Measurements from ENCODE around the gene SLC4A2.
"Not testable (repeated sequence)": the region's sequence is repeated elsewhere in the genome, so short reads cannot be mapped to it uniquely, and the experiment has no call there.

SLC4A2 gene

DNA sequence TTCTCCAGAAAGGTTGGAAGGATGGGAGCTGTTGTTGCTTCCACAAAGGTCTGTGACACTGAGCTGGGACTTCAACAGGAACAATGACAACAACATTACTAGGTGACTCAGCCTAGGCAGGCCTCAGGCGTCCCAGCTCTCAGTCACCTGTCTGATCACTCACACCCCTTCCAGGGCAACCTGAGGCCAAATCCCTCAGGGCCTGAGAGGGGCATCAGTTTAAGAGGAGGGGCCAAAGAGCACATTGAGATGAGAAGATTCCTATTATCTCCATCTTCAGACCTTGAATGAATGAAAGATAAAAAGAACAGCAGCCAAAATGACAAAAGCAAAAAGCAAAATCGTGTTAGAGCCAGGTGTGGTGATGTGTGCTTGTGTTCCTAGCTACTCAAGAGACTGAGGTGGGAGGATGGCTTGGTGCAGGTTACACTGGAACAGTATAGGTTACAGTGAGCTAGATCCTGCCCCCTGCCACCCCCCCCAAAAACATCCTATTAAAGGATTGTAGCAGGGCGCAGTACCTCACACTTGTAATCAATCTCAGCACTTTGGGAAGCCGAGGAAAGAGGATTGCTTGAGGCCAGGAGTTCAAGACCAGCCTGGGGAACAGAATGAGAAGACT, 34.8 kb upstream of the SLC4A2 start, which contains the start of gene ATG9B:
ATG9B (minus strand) TSS at position 60 of the 622 bp plus-strand sequence. CDS start 71 bp downstream, outside the sequence.
- no peak for DNase-seq

DNA sequence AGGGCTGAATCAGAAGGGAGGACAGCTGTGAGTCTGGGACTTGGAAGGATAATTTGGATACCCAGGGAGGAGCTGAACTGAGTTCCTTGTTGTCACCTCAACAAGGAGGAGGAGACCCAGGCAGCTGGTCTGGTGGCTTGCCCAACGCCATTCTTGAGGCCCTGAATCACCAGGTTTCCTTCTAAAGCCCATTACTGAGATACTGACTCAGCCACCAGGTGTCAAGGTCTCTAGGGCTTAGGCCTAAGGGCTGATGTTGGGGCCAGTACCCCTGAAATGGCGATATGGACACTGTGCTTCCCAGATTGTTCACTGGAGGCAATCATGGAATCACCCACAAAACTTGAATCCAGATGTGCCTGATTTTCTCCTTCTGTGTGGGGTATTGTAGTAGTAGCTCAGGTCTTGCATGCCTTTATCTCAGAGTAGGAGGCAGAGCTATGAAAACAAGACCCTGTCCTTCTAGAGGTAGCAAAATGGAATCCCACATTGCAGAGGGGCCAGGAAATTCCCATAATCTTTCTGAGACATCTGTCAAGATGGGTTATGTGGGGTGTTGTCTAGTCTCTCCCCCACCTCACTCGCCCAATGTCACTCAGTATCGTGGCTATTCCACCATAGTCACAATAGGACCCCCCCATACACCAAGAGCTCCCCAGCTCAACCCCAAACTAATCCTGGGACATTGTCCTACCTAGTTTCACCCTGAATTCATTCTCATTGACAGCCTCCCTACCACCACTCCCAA, 33.3 kb upstream of the SLC4A2 start:
- DNase-seq: no peak

DNA sequence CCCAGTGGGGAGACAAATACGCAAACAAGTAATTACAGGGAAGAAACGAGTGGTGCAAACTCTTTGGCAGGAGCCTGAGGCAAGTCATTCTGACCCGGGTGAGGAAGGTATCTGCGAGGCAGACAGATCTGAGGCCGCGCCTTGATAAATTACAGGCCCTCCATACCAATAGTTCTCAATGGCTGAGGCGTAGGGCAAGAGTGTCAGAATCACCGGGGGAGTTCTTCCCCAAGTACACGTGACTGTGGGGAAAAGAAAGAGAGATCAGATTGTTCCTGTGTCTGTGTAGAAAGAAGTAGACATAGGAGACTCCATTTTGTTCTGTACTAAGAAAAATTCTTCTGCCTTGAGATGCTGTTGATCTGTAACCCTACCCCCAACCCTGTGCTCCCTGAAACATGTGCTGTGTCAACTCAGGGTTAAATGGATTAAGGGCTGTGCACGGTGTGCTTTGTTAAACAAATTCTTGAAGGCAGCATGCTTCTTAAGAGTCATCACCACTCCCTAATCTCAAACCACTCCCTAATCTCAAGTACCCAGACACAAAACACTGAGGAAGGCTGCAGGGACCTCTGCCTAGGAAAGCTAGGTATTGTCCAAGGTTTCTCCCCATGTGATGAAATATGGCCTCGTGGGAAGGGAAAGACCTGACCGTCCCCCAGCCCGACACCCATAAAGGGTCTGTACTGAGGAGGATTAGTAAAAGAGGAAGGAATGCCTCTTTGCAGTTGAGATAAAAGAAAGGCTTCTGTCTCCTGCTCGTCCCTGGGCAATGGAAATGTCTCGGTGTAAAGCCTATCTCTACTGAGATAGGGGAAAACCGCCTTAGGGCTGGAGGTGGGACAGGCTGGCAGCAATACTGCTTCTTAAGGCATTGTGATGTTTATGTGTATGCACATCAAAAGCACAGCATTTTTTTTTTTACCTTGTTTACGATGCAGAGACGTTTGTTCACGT, 32.3 kb upstream of the SLC4A2 start:
- DNase-seq: not testable (repeated sequence)

DNA sequence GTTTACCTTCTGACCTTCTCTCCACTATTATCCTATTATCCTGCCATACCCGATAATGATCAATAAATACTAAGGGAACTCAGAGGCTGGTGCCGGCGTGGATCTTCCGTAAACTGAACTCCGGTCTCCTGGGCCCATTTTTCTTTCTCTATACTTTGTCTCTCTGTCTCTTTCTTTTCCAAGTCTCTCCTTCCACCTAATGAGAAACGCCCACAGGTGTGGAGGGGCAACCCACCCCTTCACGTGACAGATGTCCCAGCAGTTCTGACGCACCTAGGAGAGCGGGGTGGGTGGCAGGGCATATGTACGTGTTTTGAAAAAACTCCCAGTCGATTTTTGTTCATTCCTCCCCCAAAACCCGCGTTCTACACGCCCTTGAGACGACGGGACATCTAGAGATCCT, 31.7 kb upstream of the SLC4A2 start:
- DNase-seq: not testable (repeated sequence)

DNA sequence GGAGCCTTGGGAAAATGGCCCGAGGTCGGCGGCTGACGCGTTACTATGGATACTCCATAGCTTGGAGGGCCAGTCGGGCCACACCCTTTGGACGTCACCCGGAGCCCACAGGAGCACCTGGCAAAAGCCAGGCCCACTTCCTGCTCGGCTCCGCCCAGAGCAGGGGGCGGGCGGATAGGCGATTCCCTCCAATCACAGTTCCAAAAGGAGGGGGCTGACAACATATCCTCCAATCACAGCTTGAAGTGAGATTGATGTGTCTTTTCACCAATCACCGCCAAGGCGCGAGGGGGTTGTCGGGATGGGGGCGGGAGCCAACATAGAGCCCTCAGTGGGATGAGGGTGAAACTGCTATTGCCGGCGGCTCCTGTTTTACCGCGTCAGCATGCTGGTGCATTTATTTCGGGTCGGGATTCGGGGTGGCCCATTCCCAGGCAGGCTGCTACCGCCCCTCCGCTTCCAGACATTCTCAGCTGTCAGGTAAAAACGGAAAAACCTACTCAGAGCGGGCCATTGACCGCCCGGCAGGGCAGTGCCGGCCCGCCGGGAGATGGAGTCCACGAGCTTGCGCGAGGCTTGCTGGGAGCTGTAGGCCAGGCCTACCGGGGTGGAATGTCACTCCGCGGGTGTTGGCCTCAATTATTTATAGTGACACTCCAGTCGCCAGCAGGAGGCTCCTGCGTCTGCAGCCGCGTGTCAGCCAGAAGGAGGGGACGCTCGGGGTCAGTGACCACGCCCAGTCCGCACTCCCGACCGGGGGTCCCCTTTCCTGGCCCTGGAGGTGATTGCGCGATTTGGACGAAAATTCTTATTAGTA, 31.1 kb upstream of the SLC4A2 start, which contains the start of gene ABCB8:
ABCB8 (plus strand) TSS at position 320 of the 817 bp plus-strand sequence; CDS start at position 386, 66 bp downstream.
- peak; percentile 97 for DNase-seq

DNA sequence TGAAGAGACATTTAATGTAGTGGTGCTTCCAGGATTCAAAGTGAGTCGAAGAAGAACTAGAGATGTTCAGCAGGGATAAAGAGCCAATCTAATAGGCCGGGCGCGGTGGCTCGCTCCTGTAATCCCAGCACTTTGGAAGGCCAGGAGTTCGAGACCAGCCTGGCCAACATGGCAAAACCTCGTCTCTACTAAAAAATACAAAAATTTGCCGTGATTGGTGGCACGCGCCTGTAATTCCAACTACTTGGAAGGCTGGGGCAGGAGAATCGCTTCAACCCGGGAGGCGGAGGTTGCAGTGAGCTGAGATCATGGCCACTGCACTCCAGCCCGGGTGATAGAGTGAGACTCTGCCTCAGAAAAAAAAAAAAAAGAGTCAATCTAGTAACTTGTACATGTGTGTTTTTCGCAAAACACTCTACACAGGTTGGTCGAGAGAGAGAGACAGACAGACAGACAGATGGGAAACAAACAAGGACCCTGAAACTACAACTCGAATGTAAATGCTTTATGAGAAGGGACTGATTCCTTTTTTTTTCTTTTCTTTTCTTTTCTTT, 30.4 kb upstream of the SLC4A2 start:
- no peak for DNase-seq

DNA sequence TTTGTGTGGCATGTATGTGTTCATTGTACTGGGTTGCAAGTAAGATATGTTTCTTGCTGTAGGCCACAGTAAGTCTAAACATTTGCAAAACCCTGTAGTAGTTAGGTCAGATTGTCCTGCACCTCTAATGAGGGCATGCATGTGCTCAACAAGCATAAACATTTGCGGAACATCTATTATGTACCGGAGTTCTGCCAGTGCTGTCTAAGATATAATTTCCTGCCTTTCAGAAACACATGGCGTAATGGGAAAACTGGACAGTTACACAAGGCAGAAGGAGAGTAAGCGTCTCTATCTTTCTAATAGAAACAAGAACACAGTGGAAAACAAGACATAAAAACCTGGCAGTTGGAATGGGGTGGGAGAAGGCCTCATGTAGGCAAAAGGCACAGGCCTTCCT, 28.4 kb upstream of the SLC4A2 start:
- DNase-seq: no peak

DNA sequence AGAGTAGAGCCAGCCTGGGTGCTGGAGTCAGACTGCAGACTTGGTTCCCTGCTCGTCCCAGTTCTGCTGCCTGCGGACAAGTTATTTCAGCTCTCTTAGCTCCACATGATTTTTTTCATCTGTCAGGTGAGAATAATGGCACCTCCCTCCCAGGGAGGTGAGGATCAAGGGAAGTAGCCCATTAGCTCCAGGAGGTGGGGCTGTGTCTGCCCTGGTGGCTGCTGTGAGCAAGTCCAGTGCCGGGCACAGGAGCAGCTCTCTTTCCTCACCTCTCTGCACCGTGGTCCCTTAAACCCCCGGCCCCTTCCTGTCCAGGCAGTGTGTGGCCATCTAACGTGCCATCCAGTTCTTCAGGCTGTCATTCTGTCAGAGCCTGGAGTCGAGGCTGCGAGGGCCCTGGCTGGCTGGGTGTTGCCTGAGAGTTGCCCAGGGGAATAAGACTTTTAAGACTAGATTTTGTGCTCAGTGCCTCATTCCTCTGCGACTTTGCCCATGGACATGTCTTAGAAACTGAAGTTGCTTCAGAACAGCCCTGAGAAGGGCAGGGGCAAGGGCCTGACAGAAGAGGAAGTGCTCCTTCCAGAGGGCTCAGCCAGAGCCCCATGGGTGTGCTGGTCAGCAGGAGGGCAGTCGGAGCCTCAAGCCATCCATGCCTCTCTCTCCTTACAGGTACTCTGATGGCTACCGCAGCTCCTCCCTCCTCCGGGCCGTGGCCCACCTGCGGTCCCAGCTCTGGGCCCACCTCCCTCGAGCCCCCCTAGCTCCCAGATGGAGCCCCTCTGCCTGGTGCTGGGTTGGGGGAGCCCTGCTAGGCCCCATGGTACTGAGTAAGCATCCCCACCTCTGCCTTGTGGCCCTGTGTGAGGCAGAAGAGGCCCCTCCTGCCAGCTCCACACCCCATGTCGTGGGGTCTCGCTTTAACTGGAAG, 26.2 kb upstream of the SLC4A2 start:
- no peak for DNase-seq

DNA sequence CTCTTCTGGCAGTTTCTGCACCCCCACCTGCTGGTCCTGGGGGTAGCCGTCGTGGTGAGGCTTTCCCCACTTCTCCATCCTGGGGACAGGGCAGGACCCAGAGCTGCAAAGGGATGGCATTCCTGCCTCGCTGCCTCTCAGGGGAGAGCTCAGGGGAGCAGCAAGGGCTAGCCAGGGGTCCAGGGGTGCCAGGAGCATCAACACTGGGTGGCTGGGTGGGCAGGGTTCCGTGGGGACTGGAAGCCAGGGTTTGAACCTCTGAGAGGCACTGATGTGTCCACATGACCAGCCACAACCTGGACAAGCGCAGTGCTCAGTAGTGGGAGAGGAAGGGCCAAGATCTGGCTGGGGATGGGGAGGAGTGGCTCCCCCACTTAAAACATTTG, 25.5 kb upstream of the SLC4A2 start:
- DNase-seq: no peak

DNA sequence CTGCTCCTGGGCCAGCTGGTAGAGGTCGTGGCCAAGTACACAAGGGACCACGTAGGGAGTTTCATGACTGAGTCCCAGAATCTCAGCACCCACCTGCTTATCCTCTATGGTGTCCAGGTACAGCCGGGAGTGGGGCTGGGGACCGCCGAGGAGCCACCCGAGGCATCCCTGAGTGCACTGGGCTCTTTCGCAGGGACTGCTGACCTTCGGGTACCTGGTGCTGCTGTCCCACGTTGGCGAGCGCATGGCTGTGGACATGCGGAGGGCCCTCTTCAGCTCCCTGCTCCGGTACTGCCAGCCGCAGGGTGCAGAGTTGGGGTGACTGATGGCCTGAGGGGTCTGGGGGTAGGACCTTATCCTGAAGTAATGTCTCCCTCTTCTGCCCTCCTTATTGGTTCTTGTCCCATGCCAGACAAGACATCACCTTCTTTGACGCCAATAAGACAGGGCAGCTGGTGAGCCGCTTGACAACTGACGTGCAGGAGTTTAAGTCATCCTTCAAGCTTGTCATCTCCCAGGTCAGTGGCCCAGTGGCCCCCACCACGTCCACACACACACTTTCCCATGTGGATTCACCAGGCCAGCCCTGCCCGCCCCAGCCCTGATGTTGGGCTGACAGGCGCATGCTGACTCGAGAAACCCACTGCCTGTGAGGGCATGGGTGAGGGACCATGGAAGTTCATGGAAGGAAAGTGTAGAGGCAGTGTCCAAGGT, 24.9 kb upstream of the SLC4A2 start:
- DNase-seq: no peak

DNA sequence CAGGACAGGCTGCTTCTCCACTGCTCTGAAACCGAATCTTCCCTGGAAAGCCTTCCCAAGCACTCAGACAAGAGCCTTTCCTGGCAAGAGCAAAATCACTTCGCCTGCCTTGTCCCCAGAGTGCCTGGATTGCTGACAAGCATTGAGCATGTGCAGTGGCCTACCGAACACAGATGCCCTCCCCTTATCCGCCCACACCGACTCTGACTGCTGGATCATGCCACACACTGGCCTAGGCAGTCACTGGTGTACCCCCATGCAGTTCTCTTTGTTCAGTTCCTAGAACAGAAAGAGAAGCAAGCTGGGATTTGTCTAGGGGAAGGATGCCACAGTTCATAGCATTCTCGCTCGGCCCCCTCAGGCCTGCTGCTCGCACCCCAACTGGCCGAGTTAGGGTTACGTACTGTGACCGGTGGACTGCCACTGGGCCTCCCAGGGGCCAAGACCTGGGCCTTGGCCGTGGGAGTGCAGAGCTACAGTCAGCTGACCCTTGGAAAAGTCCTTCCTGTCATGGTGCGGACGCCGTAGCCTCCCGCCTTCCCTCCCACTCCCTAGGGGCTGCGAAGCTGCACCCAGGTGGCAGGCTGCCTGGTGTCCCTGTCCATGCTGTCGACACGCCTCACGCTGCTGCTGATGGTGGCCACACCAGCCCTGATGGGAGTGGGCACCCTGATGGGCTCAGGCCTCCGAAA, 24.2 kb upstream of the SLC4A2 start:
- no peak for DNase-seq

DNA sequence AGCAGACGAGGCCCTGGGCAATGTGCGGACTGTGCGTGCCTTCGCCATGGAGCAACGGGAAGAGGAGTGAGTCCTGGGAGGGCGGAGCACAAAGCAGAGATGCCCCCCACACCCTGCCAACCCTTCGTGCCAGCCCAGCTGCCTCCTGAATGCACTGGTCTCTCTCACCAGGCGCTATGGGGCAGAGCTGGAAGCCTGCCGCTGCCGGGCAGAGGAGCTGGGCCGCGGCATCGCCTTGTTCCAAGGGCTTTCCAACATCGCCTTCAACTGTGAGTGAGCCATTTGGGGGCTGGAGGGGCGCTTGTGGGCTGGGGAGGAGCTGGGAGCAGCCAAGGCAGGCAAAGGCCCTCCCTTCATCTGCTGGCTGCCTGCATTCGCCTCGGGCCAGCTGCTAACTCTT, 23.5 kb upstream of the SLC4A2 start:
- DNase-seq: no peak

DNA sequence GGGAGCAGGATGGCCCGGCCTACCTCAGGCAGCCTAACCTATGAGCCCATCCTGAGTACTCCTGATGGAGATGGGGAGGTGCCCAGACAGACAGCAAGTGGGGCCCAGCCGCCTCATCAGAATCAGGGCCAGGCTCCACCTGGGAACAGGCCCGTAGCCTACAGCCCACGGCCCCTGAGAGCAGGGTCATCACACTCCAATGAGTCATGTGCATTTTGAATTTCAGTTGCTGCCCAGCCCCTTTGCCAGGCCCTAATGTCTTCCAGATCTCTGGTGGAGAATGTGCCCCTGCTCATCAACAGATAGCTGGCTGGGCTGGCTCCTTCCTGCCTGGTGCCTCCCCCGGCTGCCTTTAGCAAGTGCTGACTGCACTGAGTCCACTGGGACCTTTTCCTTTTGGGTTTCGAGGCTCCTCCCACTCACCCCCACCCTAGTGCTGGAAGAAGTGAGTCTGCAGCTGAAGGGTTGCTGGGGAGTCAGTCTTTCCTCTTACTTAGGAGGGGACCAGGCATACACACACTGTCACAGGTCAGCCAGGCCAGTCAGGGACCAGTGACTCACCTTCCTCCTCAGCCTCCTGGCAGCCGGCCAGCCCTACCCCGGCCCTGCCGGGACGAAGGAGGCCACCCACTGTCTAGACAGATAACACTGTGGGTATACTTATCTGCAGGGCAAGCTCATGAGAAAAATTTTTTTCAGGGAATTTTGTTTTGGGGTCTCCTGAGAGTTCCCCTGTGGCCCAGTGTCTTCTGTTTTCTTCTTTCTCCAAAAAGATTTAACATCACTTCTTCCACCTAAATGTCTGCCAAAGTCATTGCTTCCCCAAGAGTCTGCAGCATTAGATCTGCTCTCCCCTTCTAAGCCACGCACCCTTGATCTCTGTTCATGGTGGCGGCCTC, 20.2 kb upstream of the SLC4A2 start:
- DNase-seq: peak; percentile 66

DNA sequence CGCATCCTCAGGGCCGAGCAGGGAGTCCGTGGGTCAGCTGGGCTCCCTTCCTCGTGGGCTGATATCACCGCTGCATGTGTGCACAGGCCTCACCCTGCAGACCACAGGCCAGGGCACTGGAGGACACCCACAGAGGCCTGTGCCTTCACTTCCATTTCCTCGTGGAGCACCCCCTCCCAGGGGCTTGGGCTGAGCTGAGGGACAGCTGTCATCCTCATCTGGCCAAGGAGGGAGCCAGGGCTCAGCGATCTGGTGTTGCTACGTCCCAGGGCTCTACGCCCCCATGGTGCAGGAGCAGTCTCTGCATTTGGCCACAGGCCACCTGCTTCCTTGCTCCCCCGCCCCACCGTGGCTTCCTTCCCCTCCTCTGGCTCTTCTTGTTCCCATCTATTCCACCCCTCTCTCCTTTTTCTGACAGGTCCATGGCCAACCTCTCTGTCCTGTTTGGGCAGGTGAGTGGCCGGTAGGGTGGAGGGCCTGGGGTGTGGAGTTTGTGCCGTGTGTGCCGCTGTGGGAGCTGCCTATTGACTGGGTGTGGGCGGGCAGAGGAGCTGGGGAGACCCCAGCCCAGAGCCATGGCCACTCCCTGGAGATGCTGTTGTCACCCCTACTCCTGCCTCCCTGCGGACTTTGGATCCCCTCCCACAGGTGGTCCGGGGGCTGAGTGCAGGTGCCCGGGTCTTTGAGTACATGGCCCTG, 19.4 kb upstream of the SLC4A2 start:
- DNase-seq: no peak

DNA sequence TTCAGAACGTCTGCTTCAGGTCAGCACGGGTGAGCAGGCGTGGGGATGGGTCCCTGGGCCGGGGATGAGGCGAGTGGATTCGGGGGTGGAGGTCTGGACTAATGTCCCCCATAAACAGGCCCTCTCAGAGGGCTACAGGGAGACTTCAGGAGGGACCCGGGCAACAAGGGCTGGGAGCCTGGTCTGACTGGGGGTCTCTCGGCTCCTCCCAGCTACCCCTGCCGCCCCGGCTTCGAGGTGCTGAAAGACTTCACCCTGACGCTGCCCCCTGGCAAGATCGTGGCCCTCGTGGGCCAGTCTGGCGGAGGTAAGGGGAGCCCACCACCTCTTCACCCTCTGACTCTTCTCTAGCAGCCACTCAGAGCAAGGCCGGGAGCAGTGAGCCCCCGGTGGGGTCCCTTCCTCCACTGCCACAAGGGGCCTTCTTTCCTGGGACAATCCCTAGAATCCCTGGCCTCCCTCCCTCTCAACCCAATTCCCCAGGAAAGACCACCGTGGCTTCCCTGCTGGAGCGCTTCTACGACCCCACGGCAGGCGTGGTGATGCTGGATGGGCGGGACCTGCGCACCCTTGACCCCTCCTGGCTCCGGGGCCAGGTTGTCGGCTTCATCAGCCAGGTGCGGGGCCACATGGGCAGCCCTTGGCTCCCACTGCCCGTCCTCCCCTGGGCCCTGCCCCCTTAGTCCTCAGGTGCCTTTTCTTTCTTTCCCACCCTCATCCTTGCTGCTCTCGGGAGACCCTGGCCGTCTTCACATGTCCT, 18.6 kb upstream of the SLC4A2 start:
- no peak for DNase-seq

DNA sequence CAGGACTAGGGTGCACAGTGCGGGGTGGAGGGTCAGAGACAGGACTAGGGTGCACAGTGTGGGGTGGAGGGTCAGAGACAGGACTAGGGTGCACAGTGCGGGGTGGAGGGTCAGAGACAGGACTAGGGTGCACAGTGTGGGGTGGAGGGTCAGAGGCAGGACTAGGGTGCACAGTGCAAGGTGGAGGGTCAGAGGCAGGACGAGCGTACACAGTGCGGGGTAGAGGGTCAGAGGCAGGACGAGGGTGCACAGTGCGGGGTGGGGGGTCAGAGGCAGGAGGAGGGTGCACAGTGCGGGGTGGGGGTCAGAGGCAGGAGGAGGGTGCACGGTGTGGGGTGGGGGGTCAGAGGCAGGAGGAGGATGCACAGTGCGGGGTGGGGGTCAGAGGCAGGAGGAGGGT, 15.9 kb upstream of the SLC4A2 start:
- DNase-seq: not testable (repeated sequence)

DNA sequence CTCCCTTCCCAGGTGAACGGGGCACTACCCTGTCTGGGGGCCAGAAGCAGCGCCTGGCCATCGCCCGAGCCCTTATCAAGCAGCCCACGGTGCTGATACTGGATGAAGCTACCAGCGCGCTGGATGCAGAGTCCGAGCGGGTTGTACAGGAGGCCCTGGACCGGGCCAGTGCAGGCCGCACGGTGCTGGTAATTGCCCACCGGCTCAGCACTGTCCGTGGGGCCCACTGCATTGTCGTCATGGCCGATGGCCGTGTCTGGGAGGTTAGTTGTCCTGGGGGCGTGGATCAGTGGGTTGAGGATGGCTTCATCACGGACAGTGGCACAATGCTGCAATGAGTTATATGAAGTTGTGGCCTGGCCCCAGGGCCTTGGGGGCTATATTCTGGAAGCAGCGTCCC, 15.4 kb upstream of the SLC4A2 start:
- DNase-seq: no peak
